ENCODE data around the gene STAG2. TPM values are rescaled to one million over a fixed set of nuclear protein-coding genes. Genes with fewer than 3 reads are reported as not detected.
A peak's percentile ranks its signal among the peaks of the same experiment; 100 is the strongest.
"Not testable (repeated sequence)": the region's sequence is repeated elsewhere in the genome, so short reads cannot be mapped to it uniquely, and the experiment has no call there.

STAG2 gene
- total RNA-seq, result 107 and 135 TPM in 2 replicates

DNA sequence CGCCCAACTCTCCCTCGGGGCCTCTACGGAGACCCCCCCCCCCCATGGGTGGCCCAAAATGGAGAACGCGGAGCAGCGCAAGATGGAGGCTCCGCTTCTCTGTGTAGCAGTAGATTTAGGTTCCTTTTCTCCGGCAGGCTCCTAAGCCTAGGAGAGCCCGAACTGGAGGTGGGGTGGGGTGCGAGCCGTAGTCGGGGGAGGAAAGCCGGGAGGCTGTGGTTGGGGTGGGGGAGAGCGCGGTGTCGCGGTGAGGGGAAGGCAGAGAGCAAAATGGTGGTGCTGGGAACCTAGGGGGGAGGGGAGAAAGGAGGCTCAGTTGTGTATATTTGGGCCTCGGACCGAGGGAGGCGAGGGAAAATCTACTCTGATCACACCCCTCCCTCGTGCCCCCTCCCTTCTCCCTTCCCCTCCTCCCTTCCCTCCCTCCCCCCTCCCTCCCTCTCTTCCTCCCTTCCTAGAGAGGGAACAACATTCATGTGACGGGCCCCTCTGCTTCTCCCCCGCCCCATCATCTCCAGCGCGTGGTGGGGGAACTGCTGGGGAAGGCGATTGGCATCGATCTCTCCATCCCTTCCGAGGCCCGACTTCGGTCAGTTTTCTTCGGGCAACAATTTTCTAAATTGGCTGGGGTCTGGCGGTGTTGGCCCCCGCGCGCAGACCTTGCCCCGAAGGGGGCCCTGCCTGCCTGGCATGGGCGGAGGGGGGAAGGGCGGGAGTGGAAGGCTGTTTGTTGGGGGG is at the start of gene STAG2:
TSS of gene STAG2 (plus strand) at position 439 of the 738 bp plus-strand sequence. CDS start 60,922 bp downstream, outside the sequence.
- DNase-seq, result peak; percentile 74

DNA sequence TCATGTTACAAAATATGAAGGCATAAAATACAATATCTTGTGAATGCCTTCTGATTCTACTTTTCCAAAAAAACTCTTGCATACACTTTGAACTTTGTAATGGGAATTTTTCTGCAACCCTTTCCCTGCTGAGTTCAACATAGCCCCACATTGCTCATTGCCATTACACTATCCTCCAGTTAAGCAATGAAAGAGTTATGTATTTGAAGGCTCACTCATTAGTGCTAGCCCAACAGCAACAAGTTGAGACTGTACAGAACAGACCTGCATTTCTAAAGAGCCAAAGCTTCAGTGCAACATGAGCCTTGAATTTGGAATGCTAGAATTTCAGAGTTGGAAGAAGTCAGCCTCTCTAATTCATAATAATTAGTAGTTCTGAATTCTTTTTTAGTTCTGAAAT is 44.4 kb upstream of the STAG2 start:
- DNase-seq, result no peak

DNA sequence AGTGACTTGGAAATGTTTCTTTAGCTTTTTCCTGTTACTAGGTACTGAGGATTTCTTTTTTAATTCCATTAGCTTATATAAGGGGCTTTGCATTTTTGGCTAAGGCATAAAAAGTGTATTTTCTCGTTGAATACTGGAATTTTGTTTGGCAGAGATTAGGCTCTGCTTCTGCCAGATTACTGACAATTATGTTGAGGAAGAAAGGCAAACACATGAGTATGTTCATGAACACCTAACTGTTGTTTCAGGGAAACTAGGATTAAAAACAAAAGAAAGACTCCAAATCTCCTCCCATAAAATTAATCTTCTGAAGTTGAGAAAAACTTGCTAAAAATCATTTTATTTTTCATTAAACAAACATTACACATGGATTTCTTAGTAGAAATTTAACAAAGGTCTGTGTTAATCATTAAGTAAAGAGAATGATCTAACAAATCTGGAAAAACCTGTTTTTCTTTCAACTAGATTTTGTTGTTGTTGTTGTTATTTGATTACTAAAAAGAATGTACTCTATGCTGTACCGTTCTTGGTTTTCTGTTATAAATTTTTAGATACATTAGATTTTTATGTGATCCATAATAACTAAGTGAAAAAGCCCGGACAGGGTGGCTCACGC is 43.3 kb upstream of the STAG2 start:
- DNase-seq, result no peak

DNA sequence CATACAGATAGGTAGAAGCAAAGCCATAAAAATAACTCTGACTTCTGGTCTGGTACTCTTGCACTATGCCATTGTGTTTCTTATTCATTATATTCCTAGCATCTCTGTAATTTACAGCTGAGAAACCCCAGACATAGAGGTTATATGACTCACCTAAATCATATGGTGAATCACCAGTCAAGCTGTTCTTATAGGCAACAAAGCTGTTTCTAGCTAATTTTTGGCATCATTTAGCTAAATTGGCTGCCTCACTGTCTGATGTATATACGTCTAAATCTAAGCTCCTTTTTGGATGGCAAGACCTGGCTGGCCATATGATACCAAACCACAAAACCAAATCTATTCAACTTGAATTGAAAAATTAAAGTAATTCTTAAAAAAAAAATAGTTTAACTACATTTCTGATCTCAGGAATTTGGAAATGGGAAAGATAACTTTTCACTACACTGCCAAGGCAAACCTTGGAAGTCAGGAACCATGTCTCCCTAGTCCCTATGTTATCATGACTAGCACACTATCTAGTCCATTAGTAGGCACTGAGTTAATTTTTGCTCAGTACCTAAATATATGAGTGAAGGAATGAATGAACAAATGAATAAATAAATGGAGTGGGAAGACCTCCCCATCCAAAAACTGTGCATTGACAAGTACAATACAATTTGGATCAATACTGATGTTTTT is 41.3 kb upstream of the STAG2 start:
- peak; percentile 61 for DNase-seq

DNA sequence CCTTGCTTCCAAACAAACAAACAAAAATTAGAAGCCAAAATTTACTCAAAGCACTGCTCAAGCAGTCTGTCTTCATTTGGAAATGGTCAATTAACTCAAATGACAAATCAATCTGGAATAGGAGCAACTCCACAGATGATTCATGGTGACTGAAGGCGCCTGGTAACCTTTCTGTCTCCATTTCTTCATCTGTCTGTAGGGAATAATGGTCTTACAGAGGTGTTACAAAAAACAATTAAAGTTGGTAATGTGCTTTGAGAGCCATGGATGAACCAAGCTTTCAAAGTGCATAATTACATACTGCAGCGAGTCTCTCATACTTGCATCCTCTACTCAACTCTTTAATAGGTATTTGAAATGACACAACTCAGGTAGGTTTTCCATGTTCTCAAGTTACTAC is 38.3 kb upstream of the STAG2 start:
- no peak for DNase-seq

DNA sequence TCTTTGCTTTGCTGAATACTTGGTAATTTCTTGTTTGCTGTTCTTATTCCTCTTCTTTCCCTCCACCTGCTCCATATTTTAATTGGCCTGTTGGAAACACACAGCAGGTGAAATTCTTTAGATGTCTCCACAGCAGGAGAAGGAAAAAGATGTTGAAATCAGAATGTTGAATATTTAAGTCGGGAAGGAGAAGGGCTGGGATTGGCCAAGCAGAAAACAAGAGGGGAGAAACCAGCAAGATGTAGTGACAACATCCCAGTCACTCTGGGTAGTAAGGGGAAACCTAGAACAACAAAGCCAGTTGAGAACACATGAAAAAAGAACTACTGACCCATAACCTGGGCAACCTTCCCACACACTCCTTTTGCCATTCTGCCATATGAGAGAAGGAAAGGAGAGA is 37.3 kb upstream of the STAG2 start:
- no peak for DNase-seq

DNA sequence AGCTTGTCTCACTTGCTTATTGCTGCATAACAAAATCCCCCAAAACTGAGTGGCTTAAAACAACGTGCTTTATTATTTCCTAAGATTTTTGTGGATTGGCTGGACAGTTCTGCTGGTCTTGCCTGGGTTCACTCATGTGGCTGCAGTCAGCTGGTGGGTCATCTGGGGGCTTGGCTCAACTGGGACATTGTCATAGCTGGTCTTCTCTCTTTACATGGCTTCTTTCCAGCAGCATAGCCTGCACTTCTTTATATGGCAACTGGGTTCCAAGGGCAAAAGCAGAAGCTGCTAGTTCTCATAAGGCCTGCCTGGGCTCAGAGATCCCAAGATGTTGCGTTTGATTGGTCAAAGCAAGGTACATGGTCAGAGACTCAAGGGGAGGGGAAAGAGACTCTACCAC is 33.7 kb upstream of the STAG2 start:
- no peak for DNase-seq

DNA sequence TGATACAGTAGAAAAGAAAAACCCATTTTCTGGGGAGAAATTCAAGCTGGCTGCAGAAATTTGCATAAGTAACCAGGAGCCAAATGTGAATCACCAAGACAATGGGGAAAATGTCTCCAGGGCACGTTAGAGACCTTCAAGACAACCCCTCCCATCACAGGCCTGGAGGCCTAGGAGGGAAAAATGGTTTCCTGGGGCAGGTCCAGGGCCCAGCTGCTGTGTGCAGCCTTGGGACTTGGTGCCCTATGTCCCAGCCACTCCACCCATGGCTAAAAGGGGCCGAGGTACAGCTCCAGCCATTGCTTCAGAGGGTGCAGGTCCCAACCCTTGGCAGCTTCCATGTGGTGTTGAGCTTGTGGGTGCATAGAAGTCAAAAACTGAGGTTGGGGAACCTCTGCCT is 29.5 kb upstream of the STAG2 start:
- not testable (repeated sequence) for DNase-seq

DNA sequence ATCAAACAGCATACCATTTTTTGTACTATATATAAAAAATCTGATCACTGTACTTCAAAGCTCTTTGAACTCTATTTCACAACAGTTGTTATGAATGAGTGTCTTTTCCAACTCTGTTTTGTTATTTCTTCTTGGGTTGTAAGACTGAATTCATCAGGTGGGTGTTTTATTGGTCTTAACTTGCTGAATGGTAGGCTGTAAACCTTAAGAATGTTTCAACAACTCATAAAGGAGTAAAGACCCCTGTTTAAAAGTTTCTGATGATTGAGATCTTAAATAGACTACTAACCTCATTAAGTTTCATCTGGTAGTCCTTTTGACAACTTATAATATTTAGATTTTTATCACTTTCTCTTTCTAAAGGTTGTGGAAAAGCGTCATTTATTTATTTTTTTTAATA is 18.4 kb upstream of the STAG2 start:
- DNase-seq, result no peak

DNA sequence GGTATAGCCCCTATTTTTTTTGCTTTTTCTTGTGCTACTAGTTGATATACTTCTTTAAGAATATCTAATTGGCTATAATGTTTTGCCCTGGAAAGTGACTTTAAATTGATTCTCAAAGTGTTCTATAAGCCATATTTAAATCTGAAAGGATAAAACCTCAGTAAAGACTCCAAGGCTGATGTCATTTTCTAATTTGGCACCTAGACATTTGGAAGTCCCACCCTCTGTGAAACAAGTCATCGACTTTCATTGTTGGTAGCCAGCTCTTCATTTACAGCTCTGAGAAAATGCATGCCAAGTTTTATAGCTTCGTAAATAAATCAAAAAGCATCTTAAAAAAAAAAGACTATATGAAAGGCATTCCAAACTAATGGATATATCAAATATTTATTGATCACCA is 18.0 kb upstream of the STAG2 start:
- no peak for DNase-seq

DNA sequence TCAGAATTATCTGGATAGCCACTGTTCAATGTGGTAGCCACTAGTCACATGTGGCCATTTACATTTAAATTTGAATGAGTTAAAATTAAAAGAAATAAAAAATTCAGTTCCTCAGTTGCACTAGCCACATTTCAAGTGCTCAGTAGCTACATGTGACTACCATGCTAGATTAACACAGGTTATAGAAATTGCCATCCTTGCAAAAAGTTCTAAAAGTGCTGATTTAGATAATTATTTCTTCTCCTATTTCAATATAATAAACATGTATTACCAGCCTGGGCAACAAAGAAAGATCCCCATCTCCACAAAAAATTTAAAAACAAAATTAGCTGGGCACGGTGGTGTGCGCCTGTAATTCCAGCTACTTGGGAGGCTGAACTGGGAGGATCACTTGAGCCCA is 11.7 kb upstream of the STAG2 start:
- DNase-seq, result no peak

DNA sequence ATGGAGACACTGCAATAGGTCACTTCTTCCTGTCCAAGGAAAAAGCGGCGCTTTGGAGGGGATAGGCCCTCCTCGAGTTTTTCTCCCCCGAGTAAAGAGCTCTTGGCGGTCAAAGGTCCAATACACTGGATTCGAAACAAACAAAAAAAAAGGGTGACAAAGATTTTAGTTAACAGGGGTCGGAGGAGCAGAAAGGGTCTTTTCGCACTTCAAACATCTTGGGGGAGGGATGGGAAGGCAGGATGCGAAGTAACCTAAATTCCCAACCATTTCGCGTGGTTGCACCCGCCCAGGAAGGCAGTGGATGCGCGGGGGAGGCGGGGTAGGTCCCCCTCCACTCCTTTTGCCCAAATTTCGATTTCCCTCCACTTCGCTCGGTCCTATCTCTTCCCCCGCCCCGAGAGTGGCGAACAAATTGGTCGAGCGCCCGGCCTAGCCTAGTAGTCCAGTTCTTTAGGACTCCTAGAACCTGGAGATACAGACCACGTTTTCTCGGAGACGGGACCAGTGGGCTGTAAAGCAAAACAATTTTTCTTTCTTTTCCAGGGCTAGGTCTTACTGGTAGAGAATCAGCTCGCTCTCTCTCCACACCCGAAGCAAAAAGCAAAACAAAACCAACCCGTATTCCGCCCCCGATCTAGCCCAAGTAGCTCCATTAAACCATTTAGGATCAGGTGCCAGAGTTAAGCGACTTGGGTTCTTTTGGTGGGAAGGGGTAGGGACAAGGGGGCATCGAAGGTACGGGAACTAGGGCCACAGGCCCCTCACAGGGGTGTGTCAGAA is 2.0 kb upstream of the STAG2 start:
- peak; percentile 41 for DNase-seq

DNA sequence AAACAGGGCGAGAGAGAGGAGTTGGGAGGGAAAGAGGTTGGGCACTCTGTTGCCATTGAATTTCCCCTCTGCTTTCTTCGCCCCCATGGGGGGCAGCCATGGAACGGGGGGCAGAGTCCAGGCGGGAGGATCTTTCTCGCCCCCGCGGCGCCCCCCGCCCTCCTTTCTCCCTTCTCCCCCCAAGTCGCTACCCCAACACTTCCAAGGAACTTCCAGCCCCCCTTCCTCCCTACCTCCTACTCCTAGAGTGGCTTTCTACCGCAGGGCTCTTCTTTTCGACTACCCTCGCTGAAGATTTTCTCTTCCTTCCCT is 594 bp upstream of the STAG2 start:
- DNase-seq, result no peak

DNA sequence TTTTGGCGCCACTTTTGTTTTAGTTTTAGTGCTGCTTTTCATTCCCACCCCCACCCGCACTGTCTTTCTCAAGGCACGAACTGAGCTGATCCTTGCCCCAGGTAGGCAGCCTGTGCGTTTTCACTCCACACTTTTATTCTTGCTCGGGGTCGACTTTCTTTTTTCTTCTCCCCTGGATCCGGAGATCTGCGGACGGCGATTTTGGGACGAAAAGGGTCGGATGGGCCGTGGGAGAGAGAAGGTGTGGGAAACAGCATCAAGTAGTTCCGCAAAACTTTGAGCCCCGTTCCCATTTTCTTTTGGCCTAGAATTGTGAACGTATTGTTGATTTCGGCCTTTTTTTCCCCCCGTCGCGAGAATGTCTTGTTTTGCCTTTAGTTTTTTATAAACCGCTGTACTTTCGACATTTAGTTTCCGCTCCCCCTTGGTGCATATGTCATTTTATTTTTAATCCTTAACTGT is 531 bp downstream of the STAG2 start:
- peak; percentile 46 for DNase-seq

DNA sequence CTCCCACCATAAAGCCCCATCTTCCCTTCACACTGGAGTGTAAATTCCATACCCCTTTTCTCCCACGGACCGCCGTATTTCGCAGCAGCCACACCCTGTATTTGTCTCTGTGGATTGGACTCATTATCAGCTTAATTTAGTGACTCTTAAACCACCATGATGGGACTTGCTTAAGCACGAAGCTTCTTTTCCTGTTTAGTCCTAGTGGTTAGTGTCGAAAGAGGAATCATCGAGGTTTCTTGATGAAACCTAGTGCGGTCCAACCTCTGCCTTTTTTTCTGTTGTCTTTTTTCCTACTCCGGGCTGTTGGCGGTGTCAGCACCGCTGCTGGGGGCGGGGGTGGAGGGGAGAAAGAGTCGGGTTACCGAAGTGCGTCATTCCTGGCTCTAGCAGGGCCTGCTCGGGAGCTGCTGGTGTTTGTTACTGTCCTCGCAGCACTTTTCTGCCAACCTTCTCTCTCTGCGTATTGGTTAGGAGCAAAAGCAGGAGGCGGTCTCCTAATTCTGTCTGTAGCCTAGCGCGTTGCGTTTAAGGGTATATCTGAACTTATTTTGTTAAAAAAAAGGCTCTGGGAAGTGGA is 1.4 kb downstream of the STAG2 start:
- DNase-seq, result peak; percentile 91

DNA sequence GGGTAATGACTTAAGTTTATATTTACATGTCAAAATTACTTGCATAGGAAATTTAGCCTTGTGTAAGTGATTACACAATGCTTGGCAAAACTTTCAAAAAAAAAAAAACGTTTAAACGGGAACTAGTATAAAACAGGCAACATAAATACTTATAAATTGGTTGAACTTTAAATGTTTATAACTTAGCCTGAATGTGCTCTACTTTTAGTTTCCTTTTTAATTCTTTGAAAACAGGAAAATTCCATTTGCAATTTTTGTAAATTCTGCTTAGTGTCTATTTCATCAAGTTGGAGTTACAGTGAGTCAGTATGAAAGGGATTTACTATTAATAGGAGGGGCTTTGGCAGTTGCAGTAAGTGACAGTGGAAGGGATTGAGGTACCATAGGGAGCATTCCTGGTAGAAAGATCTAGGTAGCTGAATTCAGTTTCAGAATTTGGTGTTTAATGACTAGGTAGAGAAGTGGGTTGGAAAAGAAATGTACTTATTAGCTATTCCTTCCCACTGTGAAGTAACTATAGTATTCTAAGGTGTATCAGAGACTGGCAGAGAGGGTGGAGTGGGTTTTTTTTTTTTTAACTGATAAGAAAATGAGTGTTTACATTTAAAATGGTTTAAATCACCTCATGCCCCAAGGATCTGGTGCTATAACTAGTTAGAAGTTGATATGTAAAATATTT is 2.8 kb downstream of the STAG2 start:
- peak; percentile 11 for DNase-seq

DNA sequence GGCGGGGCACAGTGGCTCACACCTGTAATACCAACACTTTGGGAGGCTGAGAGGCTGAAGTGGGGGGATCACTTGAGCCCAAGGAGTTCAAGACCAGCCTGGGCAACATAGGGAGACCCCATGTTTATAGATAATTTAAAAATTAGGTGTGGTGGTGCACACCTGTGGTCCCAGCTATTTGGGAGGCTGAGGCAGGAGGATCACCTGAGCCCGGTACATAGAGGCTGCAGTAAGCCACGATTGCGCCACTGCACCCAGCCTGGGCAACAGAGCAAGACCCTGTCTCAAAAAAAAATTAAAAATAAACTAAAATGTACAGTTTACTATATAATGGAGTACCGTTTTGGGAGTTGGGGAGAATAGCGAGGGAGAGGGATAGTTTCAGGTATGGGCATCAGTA is 4.2 kb downstream of the STAG2 start:
- DNase-seq, result no peak

DNA sequence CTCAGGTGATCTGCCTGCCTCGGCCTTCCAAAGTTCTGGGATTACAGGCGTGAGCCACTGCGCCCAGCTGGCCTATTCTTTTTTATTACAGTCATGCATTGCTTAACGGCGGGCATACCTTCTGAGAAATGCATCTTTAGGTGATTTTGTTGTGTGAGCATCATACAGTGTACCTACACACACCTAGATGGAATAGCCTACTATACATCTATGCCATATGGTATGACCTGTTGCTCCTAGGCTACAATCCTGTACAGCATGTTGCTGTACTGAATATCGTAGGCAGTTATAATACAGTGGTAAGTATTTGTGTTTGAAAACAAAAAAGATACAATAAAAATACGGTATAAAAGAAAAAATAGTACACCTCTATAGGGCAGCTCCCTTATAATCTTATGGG is 6.0 kb downstream of the STAG2 start:
- DNase-seq, result no peak

DNA sequence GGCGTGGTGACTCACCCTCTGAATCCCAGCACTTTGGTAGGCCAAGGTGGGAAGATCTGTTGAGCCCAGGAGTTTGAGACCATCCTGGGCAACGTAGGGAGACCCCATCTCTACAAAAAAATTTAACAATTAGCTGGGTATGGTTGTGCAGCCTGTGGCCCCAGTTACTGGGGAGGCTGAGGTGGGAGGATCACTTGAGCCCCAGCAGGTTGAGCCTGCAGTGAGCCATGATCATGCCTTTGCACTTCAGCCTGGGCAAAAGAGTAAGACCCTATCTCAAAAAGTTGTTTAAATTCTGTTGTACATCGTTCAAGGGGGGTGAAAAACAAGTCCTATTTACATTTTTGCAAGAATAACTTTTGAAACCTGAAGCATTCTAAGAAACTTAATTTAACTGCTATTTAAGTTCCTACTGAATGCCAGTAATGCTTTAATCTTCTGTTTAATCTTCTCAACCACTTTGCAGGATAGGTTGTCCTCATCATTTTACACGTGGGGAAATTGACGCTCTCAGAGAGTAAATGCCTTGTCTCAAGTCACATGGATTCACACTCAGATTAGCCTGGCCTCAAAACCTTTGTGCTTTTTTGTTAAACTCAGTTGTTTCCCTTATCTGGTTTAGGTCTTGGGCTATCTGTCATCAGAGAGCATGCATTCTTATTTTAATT is 7.0 kb downstream of the STAG2 start:
- DNase-seq, result no peak

DNA sequence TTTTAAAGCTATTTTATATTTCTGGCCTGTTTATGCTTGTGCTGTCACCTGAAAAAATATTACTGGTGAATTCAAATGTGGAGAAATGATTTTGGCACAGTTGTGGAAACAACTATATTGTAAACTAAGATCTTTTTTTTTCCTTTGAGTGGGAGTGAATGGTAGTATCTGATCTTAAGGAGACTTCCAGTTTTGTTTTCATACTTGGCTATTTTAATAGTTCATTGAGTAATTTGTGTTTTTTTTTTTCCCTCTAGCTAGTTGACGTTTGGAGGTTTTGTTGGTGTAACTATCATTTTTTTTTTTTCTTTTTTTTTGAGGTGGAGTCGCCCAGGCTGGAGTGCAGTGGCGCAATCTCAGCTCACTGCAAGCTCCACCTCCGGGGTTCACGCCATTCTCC is 10.5 kb downstream of the STAG2 start:
- no peak for DNase-seq

DNA sequence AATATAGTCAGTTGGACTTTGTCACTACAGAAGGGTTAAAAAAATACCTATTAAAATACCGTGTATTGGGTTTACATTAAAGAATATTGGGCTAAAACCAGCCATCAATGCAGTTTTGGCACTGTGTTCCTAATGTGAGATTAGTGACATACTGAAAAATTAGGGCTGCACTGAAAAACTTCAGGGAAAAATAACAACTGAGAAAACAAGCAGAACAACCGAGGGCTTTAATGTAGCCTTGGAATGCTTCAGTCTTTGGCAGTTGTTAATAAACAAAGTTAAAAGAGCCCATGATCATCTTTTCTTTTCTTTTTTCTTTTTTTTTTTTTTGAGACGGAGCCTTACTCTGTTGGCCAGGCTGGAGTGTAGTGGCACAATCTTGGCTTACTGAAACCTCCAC is 12.4 kb downstream of the STAG2 start:
- no peak for DNase-seq

DNA sequence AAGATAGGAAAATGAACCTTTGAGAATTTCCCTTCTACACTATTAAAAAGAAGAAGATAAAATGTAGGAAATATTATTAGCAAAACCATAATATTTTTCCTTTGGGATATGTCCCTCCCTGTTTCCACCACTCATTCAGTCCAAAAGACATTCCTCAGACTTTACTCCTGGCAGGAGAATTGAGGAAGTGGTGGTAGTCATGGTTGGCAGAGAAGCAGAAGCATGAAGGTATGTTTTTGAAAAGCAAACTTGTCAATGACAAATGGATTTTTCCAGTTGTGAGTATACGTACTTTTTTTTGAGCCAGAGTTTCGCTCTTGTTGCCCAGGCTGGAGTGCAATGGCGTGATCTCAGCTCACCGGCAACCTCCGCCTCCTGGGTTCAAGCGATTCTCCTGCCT is 13.7 kb downstream of the STAG2 start:
- DNase-seq, result peak; percentile 43
